SK-N-SH (cell line): ENCODE data around the gene TNFSF13.

Experiments
- EP300 ChIP-seq, 2 experiments: IDR thresholded peaks; 2 replicates each; pipeline versions ENCODE4 v1.4.0 to v1.6.1; 2012; ENCODE audit warnings: borderline replicate concordance in 1 of 2, low read depth in 1 of 2, low read length in 1 of 2
- EZH2phosphoT487 ChIP-seq: fragments of 200-600 bp; sonication (generic); IDR thresholded peaks from 2 replicates; pipeline ENCODE4 v1.6.1; 2017; ENCODE audit warnings: low read depth, mixed run types, mild to moderate bottlenecking, antibody characterized with exemption, moderate library complexity, borderline replicate concordance
- GABPA ChIP-seq: IDR thresholded peaks from 2 replicates; pipeline ENCODE4 v1.4.0; 2012; ENCODE audit warnings: low read depth, mild to moderate bottlenecking
- NFIC ChIP-seq: IDR thresholded peaks from 2 replicates; pipeline ENCODE4 v1.4.0; 2012; ENCODE audit warnings: borderline replicate concordance
- RAD21 ChIP-seq: IDR thresholded peaks from 2 replicates; pipeline ENCODE4 v1.6.1; 2012; ENCODE audit warnings: mild to moderate bottlenecking, low read length
- TF ChIP-seq, protein P1 (sequence below): fragments of 200-600 bp; sonication (generic); IDR thresholded peaks from 2 replicates; pipeline ENCODE4 v1.6.1; 2017; ENCODE audit warnings: antibody characterized with exemption, mild to moderate bottlenecking, moderate library complexity
- TF ChIP-seq, protein P2 (sequence below): IDR thresholded peaks from 2 replicates; pipeline ENCODE4 v1.4.0; 2012; ENCODE audit warnings: low read depth

DNA sequence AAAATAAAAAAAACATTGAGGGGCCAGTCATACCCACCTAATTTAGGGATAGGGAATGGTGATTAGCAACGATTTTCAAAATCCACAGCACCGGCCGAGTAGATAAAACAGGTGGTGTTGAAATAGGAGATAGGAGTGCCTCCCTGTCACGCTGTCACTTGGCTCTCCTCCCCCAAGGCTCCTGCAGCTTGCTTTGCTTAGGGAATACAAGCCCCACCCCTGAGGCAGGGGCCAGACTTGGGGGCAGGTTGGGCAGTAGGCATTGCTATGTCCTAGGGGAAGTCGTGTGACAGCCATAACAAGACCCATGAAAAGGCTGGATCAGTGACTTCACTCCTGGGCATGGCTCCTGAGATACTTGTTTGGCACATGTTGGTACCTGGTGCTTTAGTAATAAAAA is 48.6 kb upstream of the TNFSF13 start:
- TF ChIP-seq EZH2phosphoT487 (no peak), EP300 (IDR thresholded peaks at IDR 0.05; ENCODE audit: borderline replicate concordance in 1 of 2, low read depth in 1 of 2, low read length in 1 of 2) (no peak), RAD21 (no peak), GABPA (no peak), NFIC (no peak)
- TF ChIP-seq, protein P1, sequence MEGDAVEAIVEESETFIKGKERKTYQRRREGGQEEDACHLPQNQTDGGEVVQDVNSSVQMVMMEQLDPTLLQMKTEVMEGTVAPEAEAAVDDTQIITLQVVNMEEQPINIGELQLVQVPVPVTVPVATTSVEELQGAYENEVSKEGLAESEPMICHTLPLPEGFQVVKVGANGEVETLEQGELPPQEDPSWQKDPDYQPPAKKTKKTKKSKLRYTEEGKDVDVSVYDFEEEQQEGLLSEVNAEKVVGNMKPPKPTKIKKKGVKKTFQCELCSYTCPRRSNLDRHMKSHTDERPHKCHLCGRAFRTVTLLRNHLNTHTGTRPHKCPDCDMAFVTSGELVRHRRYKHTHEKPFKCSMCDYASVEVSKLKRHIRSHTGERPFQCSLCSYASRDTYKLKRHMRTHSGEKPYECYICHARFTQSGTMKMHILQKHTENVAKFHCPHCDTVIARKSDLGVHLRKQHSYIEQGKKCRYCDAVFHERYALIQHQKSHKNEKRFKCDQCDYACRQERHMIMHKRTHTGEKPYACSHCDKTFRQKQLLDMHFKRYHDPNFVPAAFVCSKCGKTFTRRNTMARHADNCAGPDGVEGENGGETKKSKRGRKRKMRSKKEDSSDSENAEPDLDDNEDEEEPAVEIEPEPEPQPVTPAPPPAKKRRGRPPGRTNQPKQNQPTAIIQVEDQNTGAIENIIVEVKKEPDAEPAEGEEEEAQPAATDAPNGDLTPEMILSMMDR: no peak
- TF ChIP-seq, protein P2, sequence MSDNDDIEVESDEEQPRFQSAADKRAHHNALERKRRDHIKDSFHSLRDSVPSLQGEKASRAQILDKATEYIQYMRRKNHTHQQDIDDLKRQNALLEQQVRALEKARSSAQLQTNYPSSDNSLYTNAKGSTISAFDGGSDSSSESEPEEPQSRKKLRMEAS: no peak
